DOHH2 (cell line): Measurements from ENCODE around the gene PIAS2.

Source experiments
- EZH2phosphoT487 ChIP-seq: fragments of 200-600 bp; sonication (generic); IDR thresholded peaks from 2 replicates; pipeline ENCODE4 v1.6.1; 2017; ENCODE audit warnings: borderline replicate concordance, mild to moderate bottlenecking, antibody characterized with exemption, low read length, moderate library complexity, mixed read lengths
- TF ChIP-seq, protein P1 (sequence below): fragments of 200-600 bp; sonication (generic); IDR thresholded peaks from one replicate; pipeline ENCODE4 v1.5.1; 2014; ENCODE audit warnings: antibody characterized with exemption, mild to moderate bottlenecking, low read depth, low read length; ENCODE audit not compliant: poor library complexity, severe bottlenecking

DNA sequence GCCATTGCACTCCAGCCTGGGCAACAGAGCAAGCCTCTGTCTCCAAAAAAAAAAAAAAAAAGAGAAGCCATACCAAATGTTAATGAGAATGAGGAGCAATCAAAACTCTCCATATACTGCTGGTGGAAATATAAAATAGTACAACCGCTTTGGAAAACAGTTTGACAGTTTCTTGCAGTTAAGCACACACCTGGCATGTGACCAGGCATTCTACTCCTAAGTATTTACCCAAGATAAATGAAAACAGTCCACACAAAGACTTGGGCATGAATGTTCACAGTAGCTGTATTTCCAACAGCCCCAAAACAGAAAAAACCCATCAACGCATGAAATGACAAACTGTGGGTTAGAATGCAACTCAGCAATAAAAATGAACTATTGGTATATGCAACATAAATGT is 84.5 kb downstream of the PIAS2 start:
- TF ChIP-seq, protein P1, sequence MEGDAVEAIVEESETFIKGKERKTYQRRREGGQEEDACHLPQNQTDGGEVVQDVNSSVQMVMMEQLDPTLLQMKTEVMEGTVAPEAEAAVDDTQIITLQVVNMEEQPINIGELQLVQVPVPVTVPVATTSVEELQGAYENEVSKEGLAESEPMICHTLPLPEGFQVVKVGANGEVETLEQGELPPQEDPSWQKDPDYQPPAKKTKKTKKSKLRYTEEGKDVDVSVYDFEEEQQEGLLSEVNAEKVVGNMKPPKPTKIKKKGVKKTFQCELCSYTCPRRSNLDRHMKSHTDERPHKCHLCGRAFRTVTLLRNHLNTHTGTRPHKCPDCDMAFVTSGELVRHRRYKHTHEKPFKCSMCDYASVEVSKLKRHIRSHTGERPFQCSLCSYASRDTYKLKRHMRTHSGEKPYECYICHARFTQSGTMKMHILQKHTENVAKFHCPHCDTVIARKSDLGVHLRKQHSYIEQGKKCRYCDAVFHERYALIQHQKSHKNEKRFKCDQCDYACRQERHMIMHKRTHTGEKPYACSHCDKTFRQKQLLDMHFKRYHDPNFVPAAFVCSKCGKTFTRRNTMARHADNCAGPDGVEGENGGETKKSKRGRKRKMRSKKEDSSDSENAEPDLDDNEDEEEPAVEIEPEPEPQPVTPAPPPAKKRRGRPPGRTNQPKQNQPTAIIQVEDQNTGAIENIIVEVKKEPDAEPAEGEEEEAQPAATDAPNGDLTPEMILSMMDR = no peak
- TF ChIP-seq EZH2phosphoT487 = no peak
